Keratinocyte (primary cell): ENCODE data around the gene SH2D6.

Experiments
- CTCF ChIP-seq, 3 experiments: IDR thresholded peaks in 1 of 3; conservative IDR thresholded peaks in 1 of 3; optimal IDR thresholded peaks in 1 of 3; 2 replicates in 2 of 3; 3 replicates in 1 of 3; pipeline versions ENCODE3 to v1.5.1; 2011; ENCODE audit warnings: low read length in 3 of 3, mild to moderate bottlenecking in 3 of 3, moderate library complexity in 2 of 3, control low read depth in 1 of 3, inconsistent platforms in 1 of 3; ENCODE audit not compliant: insufficient read depth in 2 of 3; ENCODE audit errors: extremely low read depth in 1 of 3
- EZH2 ChIP-seq: IDR thresholded peaks from one replicate; pipeline ENCODE4 v1.6.1; 2012; ENCODE audit warnings: inconsistent platforms, mild to moderate bottlenecking, low read length, moderate library complexity

- TF ChIP-seq CTCF (optimal IDR thresholded peaks at IDR 0.05 in 1 of 3, IDR thresholded peaks at IDR 0.05 in 1 of 3, conservative IDR thresholded peaks at IDR 0.05 in 1 of 3; ENCODE audit: extremely low read depth in 1 of 3, insufficient read depth in 2 of 3, low read length in 3 of 3) (no peak), EZH2 (no peak)
Measured at GRCh38 chr2:85409845-85410583, 8.5 kb upstream of the SH2D6 start, which contains the start of gene CAPG.
